Measurements from ENCODE around the gene TP53I3. TPM values are rescaled to one million over a fixed set of nuclear protein-coding genes. Genes with fewer than 3 reads are reported as not detected.
A peak's percentile ranks its signal among the peaks of the same experiment; 100 is the strongest.

Gene TP53I3
- total RNA-seq, 2 experiments from 2014 or later = 1.8 to 2.6 TPM

- Mint-ChIP-seq H3K36me3 (ENCODE audit: low read depth) (peaks cover 18% of the 10 kb centered on the region), H3K4me1 (ENCODE audit: low read depth) (peaks cover 36% of the 10 kb centered on the region), H3K4me3 (peak overlapping the region; percentile 93), H3K27ac (peak overlapping the region; percentile 98), H3K9me3 (no peaks in the 10 kb centered on the region), H3K27me3 (no peaks in the 10 kb centered on the region)
- no peak for TF ChIP-seq CTCF (IDR thresholded peaks at IDR 0.05)
- POLR2A ChIA-PET = interaction anchor here (0.7 to 2.4 kb wide), 7 partner anchors 10 to 284 kb away, joined by 3 to 18 read pairs (median 3); partner anchors contain the start of genes ATAD2B and ITSN2
- intact Hi-C loops (cut with micrococcal nuclease) = loop anchor here (5.0 kb wide), 1 partner anchor 150 kb away; the partner anchor contains the start of gene ATAD2B
- CTCF ChIA-PET = interaction anchor here (0.8 to 5.7 kb wide), 6 partner anchors 8 to 256 kb away, joined by 3 to 27 read pairs (median 7); partner anchors contain the start of genes ATAD2B and TP53I3
- DNase-seq (peak; percentile 43), ATAC-seq (peak; percentile 10)
Observed at GRCh38 chr2:24076849-24077534, 7.6 kb downstream of the TP53I3 start.

DNA sequence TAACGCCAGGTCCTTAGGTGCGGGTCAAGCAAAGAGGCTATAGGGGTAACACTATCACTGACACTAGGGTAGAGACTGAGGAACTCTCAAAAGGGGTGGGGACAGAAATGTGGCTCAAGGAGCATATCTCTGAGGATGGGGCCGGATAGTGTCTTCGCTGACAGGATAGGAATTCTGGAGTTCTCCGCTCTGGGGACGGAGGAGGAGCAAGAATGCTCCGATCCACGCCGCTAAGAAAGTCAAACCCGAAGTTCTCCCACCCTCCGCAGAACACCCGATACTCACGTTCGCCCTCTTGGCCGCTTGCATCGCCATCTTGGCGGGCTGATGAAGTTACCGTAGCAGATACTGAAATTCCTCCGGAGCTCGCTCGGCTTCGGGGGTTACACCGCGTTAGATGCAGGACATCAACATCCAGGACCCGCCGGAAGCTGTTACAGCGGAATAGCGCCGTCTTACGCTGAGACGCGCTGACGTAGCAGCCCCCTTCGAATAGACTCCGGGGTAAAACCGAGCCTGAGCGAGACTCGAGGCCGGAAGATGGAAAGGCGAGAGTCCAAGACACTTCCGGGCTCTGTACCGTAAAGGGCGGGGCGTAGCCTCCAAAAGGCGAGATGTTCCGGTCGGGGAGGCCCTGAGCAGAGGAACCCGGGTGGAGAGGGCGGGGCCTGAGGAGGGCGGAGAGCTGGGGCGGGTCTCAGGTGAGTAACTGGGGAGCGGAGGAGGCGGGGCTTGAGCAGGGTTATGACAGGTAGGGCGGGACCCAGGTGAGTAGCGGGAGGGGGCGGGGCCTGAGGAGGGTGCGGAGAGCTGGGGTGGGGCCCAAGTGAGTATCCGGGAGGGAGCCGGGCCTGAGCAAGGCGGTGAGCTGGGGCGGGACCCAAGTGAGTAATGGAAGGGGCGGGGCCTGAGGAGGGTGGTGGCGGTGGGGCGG lies 8.5 kb downstream of the TP53I3 start, which contains the start of gene SF3B6:
Gene SF3B6, minus strand, starts transcription at position 412 of the 934 bp plus-strand sequence. Its CDS starts 97 bp downstream, at position 315.
- Mint-ChIP-seq H3K36me3 (ENCODE audit: low read depth) (peaks cover 18% of the 10 kb centered on the region), H3K4me1 (ENCODE audit: low read depth) (peaks cover 36% of the 10 kb centered on the region), H3K4me3 (peak within 1 kb of the TSS; percentile 93), H3K27ac (peak within 1 kb of the TSS; percentile 98), H3K9me3 (no peaks in the 10 kb centered on the region), H3K27me3 (no peaks in the 10 kb centered on the region)
- intact Hi-C loops (cut with micrococcal nuclease) = loop anchor here (5.0 kb wide), 1 partner anchor 149 kb away; the partner anchor contains the start of gene ATAD2B
- DNase-seq (peak; percentile 100), ATAC-seq (peak; percentile 92)
- no peak for TF ChIP-seq CTCF (IDR thresholded peaks at IDR 0.05)
- ChIA-PET CTCF (interaction anchor here (0.8 to 5.7 kb wide), 6 partner anchors 9 to 255 kb away, joined by 3 to 27 read pairs (median 7); partner anchors contain the start of genes ATAD2B and TP53I3), POLR2A (interaction anchor here (0.7 to 2.4 kb wide), 9 partner anchors 10 to 284 kb away, joined by 3 to 18 read pairs (median 3); partner anchors contain the start of genes ATAD2B, ITSN2 and WDCP)

- H3K36me3 Mint-ChIP-seq (ENCODE audit: low read depth) = peaks cover 18% of the 10 kb centered on the region
- peaks cover 36% of the 10 kb centered on the region for H3K4me1 Mint-ChIP-seq (ENCODE audit: low read depth)
- DNase-seq (no peak), ATAC-seq (no peak)
- intact Hi-C loops (cut with micrococcal nuclease) = loop anchor here (5.0 kb wide), 1 partner anchor 148 kb away; the partner anchor contains the start of gene ATAD2B
- H3K9me3 Mint-ChIP-seq = no peaks in the 10 kb centered on the region
- TF ChIP-seq CTCF (IDR thresholded peaks at IDR 0.05) = no peak
- H3K27ac Mint-ChIP-seq = peak overlapping the region; percentile 98
- peak overlapping the region; percentile 93 for H3K4me3 Mint-ChIP-seq
- ChIA-PET CTCF (no interaction called here), POLR2A (interaction anchor here (1.6 to 2.4 kb wide), 2 partner anchors 25 to 148 kb away, joined by 3 to 18 read pairs; partner anchors contain the start of gene ATAD2B)
- H3K27me3 Mint-ChIP-seq = no peaks in the 10 kb centered on the region
Observed at GRCh38 chr2:24075259-24075658, 9.4 kb downstream of the TP53I3 start.

DNA sequence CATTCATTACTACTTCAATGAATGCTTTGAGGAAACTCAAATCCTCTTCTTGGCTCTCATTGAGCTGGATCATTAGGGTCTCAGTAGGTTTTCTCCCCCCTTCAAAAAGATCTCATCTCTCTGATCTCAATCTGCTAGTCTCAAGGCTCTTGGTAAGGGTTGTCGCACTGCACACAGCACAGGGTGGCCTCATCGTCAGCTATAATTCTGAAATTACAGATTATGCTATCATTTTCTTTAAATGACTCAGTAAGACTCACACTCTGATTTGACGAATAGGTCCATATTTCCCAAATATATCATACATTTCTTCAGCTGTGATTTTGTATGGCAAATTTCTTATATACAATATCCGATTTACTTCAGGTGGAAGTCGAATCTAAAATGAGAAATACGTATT lies 10.8 kb downstream of the TP53I3 start:
- peak overlapping the region; percentile 45 for H3K27ac Mint-ChIP-seq
- no peaks in the 10 kb centered on the region for H3K9me3 Mint-ChIP-seq
- peak overlapping the region; percentile 24 for H3K4me3 Mint-ChIP-seq
- peaks cover 36% of the 10 kb centered on the region for H3K4me1 Mint-ChIP-seq (ENCODE audit: low read depth)
- DNase-seq (no peak), ATAC-seq (no peak)
- intact Hi-C loops (cut with micrococcal nuclease) = no loop called here
- TF ChIP-seq CTCF (IDR thresholded peaks at IDR 0.05) = no peak
- POLR2A ChIA-PET = interaction anchor here (0.8 to 1.1 kb wide), 3 partner anchors 11 to 147 kb away, joined by 3 read pairs; partner anchors contain the start of genes ATAD2B and TP53I3
- CTCF ChIA-PET = interaction anchor here (0.7 to 3.8 kb wide), 4 partner anchors 9 to 14 kb away, joined by 3 to 21 read pairs (median 4); partner anchors contain the start of gene TP53I3
- peaks cover 21% of the 10 kb centered on the region for H3K36me3 Mint-ChIP-seq (ENCODE audit: low read depth)
- H3K27me3 Mint-ChIP-seq = no peaks in the 10 kb centered on the region

All from activated CD8-positive, alpha-beta T cell treated with anti-CD3 and anti-CD28 coated beads for 36 hours (primary cell).